ENCODE results near the gene ABI1. TPM values are rescaled to one million over a fixed set of nuclear protein-coding genes. Genes with fewer than 3 reads are reported as not detected.

Gene ABI1
- total RNA-seq, 1 donor from 2014 or later = 61.1 TPM

- FAIRE-seq (no peak), DNase-seq (ENCODE audit: low read depth) (peak; percentile 53)
- Histone ChIP-seq H3K36me3 (ENCODE audit: control insufficient read depth, insufficient read depth, low read length) (peaks cover 1% of the 10 kb centered on the region), H3K27me3 (ENCODE audit: control insufficient read depth, insufficient read depth, low read length) (no peaks in the 10 kb centered on the region), H3K4me3 (ENCODE audit: low read depth, low read length) (no peak overlapping the region)
- no peak for TF ChIP-seq CTCF (IDR thresholded peaks at IDR 0.05; ENCODE audit: insufficient read depth, low read length, severe bottlenecking)
Observed at GRCh38 chr10:26805567-26806245, 55.1 kb downstream of the ABI1 start.

DNA sequence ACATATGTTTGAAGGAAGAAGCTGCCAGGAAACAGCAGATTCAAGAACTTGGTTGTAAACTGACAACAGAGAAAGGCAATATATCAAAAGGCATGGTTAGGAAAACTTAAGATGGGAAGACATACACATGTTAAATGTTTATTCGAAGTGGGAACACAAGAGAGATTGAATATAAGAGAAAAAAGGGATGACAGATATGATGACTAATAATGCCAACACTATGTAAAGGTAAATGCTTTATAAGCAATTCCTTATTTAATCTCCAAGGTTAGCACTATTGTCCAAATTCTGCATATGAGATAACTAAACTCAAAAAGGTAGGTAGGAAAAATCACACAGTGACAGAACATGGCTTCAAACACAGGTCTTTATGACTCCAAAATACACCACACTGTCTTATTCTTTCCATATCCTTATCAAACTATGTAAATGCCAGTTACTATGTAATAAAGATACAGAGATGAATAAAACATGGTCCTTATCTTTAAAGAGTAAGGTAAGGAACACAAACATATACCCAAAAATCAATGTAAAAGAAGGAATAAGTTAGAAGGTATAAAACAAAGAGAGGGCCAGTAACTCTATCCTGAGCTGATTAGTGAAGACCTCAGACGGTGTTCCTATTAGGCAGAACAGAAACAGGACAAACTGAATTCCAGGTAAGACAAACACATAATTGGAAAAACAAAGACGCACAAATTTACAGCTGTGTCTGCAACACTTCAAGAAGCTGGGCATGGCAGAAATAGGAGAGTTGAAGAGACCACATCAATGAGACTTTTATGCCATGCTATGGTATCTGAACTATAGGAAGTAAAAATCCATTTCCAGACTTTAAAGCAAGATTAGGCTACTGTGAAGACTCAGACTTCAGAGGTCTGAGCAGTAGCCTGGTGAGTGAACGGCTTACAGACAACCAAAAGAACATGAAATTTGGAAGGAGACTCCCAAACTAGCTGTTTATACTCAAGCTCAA, 56.1 kb downstream of the ABI1 start:
- H3K4me3 ChIP-seq (ENCODE audit: low read depth, low read length) = no peak overlapping the region
- H3K36me3 ChIP-seq (ENCODE audit: control insufficient read depth, insufficient read depth, low read length) = peaks cover 1% of the 10 kb centered on the region
- peak; percentile 54 for DNase-seq (ENCODE audit: low read depth)
- H3K27me3 ChIP-seq (ENCODE audit: control insufficient read depth, insufficient read depth, low read length) = no peaks in the 10 kb centered on the region
- FAIRE-seq = no peak
- no peak for TF ChIP-seq CTCF (IDR thresholded peaks at IDR 0.05; ENCODE audit: insufficient read depth, low read length, severe bottlenecking)

DNA sequence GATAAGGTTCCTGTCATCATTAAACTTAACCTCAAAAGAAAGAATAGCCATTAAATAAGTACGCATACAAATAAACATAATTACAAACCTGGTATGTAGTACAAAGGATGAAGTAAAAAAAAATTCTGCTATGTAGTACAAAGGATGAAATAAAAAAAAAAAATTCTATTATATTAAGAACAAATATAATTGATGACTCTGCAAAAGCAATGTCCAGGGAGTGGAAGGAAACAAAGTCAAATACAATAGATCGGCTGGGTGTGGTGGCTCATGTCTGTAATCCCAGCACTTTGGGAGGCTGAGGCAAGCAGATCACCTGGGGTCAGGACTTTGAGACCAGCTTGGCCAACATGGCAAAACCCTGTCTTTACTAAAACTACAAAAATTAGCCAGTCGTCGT, 56.9 kb downstream of the ABI1 start:
- DNase-seq (ENCODE audit: low read depth) = no peak
- no peaks in the 10 kb centered on the region for H3K27me3 ChIP-seq (ENCODE audit: control insufficient read depth, insufficient read depth, low read length)
- no peak for FAIRE-seq
- no peaks in the 10 kb centered on the region for H3K36me3 ChIP-seq (ENCODE audit: control insufficient read depth, insufficient read depth, low read length)
- no peak overlapping the region for H3K4me3 ChIP-seq (ENCODE audit: low read depth, low read length)
- TF ChIP-seq CTCF (IDR thresholded peaks at IDR 0.05; ENCODE audit: insufficient read depth, low read length, severe bottlenecking) = no peak

DNA sequence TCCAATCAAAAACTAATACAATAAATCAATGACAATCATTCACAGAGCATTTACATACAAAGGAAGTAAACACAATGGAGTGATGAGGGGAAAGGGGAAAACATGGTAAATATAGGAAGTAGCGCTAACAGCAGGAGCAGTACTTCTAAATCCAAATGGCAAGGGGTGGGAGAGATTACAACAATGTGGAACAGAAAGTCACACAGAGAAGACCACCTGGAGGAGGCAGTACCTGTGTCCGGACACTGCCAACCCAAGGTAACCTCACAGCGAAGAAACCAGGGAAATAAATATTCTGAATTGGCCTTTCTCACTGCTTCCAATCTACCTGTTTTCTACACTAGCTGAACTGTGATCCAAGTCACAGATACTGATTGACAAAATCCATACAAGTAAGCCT, 58.2 kb downstream of the ABI1 start:
- no peak for DNase-seq (ENCODE audit: low read depth)
- no peak for FAIRE-seq
- H3K27me3 ChIP-seq (ENCODE audit: control insufficient read depth, insufficient read depth, low read length) = no peaks in the 10 kb centered on the region
- no peak overlapping the region for H3K4me3 ChIP-seq (ENCODE audit: low read depth, low read length)
- H3K36me3 ChIP-seq (ENCODE audit: control insufficient read depth, insufficient read depth, low read length) = no peaks in the 10 kb centered on the region
- no peak for TF ChIP-seq CTCF (IDR thresholded peaks at IDR 0.05; ENCODE audit: insufficient read depth, low read length, severe bottlenecking)

GRCh38 chr10:26801831-26802230, 58.9 kb downstream of the ABI1 start:
- Histone ChIP-seq H3K27me3 (ENCODE audit: control insufficient read depth, insufficient read depth, low read length) (no peaks in the 10 kb centered on the region), H3K4me3 (ENCODE audit: low read depth, low read length) (no peak overlapping the region), H3K36me3 (ENCODE audit: control insufficient read depth, insufficient read depth, low read length) (no peaks in the 10 kb centered on the region)
- no peak for FAIRE-seq
- no peak for TF ChIP-seq CTCF (IDR thresholded peaks at IDR 0.05; ENCODE audit: insufficient read depth, low read length, severe bottlenecking)
- DNase-seq (ENCODE audit: low read depth) = no peak

Data from bronchial epithelial cell (primary cell).